NCI-H446 treated with DMSO at 0.1 percent for 48 hours (cell line): ENCODE results near the gene C10orf71.

Experiments
- DNase-seq: peaks from one replicate; lab custom pipeline; 2025; lab: John Stamatoyannopoulos, UW

The C10orf71 gene

GRCh38 chr10:49273082-49273465 is 25.9 kb upstream of the C10orf71 start:
- no peak for DNase-seq

- DNase-seq = no peak
These were observed 25.3 kb upstream of the C10orf71 start for GRCh38 chr10:49273626-49274025.

- no peak for DNase-seq
These were observed 24.1 kb upstream of the C10orf71 start for GRCh38 chr10:49274886-49275285.

DNA sequence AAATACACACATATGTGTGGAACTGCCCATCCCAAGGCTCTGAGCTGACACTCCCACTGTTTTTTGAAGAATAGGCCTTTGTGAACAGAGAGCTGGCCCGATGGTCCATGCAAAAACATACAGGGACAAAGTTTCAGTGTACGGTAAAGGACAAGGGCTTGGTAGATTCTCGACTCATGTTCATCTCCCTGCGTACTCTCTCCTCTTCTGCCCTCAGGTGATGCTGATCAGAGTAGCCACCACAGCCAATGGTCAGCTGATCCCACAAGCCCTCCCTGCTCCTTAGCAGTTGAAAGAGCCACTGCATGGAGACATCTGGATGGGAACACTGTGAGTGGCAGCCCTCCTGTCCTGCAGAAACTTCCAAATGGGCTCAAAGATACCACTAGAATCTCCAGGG is 23.1 kb upstream of the C10orf71 start:
- no peak for DNase-seq

DNA sequence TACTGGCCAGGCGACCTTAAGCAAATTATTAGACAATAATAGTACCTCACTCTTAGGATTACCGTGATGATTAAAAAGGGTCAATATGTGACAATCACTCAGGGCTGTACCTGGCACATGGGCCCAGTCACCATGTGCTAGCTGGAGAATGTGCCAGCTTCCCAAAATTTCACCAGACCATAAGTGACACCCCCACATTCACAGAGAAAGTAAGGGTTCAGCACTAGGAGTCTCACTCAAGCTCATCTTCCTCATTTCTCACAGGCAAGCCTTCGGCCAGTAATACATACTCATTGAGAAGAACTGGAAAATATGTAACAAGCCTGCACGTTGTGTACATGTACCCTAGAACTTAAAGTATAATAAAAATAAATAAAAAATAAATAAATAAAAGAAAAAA is 22.4 kb upstream of the C10orf71 start:
- no peak for DNase-seq

DNA sequence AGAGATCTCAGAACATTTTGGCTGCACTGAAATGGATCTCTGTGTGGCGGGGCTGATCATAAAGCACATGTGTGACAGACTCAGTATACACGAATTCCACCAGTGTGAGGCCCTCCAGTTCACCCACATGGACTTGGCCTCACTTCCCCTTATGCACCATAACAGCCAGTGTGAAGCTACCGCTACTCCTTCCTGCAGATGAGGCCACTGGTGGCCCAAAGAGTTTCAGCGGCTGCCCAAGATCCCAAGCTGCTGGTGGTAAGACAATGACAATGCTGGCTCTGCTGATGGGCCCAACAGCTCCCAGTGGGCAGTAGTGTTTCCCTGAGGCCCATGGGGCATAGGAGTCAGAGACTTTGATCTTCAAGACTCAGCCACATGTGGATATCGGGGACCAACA is 21.0 kb upstream of the C10orf71 start:
- DNase-seq = no peak

DNA sequence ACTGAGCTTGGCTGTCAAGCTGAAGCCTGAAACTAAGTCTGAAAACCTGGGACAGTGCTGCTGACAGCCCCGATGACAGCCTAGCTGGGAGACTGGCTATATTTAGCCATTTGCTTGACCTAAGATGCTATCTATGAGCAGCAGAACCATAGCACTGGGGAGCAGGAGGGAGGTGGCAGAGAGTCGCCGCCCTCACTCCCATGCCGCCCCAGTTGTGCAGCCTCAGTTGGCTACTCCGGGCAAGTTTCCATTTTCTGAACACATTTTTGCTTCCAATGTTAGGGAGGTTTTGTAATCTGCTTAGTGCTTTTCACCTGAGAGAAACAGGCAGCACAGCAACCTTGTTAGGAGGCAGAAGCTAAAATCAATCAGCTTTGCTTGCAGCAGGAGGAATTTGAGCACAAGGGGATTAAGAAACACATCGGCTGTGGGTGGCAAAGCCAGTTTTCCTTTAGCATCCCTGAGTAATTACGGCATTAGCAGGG is 20.4 kb upstream of the C10orf71 start:
- no peak for DNase-seq

- DNase-seq = no peak
These were observed 19.7 kb upstream of the C10orf71 start for GRCh38 chr10:49279015-49279880.

- no peak for DNase-seq
These were observed 19.0 kb upstream of the C10orf71 start for GRCh38 chr10:49280001-49280408.

GRCh38 chr10:49281461-49281860 is 17.5 kb upstream of the C10orf71 start:
- no peak for DNase-seq

DNA sequence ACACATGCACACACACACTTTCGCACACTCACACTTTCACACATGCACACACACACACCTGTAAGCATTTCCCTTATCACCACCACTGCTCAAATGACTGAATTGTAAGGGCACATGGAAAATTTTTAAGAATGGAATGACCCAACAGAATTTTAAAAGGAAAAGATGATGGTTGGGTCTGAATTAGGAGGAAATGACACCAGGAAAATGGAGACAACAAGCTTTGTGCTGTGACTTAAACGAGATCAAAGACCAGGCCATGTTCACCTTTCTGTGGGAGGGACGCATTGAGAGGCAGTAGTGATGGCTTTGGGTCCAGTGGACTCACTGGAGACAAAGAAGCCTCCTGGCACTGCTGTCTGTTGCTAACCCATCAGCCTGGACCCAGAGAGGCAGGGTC is 16.7 kb upstream of the C10orf71 start:
- no peak for DNase-seq

DNA sequence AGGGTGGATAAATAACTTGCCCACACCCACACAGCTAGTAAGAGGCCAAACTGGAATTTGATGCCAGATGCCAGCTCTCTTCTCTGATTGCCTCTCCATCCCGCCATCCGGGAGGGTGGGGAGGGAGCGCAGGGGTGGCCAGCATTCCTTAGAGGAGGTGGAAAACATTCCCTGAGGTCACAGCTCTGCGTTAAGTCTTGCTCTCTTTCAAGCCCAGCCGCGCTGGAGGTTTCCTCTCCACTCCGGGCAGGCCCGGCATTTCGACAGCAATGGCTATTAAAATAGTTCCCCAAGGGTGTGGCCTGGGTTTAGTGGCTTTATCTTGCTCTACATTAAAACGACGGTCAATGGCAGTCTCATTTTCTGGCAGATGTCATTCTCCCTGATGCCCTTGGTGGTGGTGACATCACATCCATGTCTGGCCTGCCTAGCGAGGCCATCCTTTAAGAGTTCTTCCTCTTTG is 16.1 kb upstream of the C10orf71 start:
- no peak for DNase-seq

GRCh38 chr10:49283491-49283890 is 15.5 kb upstream of the C10orf71 start:
- DNase-seq = no peak

GRCh38 chr10:49284356-49284755 is 14.6 kb upstream of the C10orf71 start:
- no peak for DNase-seq

- DNase-seq = no peak
These were observed 13.7 kb upstream of the C10orf71 start for GRCh38 chr10:49285232-49285631.

DNA sequence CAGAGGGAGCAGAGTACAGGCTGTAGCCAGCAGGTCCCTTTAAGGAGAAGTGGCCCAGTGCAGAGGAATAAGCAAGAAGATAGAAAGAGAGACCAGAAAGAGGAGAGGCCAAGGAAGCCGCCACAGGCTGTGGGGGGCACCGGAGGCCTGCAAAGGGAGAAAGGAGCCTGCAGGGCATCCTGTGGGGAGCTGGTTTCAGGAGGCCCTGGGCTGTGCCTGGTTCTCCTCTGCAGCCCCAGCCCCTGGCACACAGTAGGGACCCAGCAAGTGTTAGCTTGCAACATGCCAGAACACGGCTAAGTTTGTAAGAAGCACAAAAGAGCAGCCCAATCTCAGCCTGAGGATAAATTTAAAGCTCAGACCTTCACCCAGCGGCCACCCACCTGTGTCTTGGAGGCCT is 12.3 kb upstream of the C10orf71 start:
- DNase-seq = no peak

- DNase-seq = no peak
These were observed 11.2 kb upstream of the C10orf71 start for GRCh38 chr10:49287689-49288340.

DNA sequence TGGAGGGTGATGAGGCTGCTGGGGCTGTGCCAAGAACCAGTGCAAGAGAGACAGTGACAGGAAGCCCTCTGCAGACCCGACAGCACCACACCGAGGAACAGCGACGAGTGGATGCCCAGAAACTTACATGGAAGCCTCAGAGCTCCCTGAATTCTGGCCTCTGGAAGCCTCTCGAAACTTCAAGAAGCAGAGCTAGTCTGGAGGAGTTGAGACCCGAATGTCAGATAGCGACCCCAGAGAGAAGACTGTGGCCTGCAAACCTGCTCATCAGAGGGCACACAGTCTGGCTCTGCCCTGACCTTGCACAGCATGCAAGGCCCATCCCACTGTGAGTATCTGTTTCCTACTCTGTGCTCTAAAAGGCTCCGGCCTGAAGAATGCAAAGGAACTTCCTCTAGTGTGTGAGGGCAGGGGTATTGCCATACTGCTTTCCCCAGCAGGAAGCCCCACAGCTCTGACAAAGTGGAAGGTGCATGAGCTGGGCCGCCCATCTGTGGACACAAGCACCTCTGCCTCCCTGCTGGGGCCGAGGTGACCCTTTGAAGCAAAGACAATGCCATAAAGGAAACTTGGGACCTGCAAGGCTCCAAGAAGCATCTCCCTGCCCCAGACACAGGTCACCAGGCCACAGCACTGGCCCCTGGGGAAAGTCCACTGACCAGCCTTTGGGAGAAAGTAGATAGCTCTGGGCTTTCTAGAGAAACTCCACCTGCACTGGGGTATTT is 10.5 kb upstream of the C10orf71 start:
- DNase-seq = no peak

DNA sequence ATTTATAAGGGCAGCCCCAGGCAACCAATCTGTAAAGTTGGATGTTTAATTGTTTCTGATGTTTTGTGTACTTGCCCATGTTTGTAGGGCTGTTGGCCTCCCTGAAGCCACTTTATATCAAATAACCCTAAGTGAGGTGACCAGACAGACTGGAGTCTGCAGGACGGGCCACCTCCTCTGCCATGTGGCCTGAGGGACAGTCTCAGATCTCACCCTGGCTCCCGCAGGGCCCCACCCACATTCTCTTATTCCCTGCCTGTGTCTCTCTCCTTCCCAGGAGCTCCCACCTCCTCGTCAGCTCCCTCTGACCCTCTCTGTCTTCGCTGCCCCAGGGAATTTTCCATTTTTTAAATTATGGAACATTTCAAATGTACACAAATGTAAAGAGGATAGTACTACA is 9.5 kb upstream of the C10orf71 start:
- DNase-seq = no peak

DNA sequence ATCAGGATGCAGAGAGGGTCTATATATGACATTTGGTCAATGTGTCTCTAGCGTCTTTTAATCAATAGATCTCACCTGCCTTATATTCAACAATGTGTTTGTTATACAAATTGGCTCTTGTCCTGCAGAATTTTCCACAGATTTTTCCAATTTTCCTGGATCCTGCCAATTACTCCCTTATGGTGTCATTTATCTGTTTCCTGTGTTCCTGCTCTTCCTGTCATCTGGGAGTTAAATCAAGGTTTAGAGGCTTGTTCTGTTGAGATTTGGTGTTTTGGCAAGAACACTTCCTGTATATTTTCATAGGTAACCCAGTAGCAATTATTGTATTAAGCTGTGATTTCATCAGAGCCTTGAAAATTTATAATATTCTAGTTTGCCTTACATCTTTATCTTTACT is 8.8 kb upstream of the C10orf71 start:
- DNase-seq = no peak

- DNase-seq = no peak
These were observed 8.4 kb upstream of the C10orf71 start for GRCh38 chr10:49290607-49291006.

GRCh38 chr10:49292565-49293207 is 6.3 kb upstream of the C10orf71 start:
- no peak for DNase-seq
